Activated gamma-delta T cell (primary cell): ENCODE results near the gene GATA3.

ENCODE experiments used
- DNase-seq: peaks from one replicate; lab custom pipeline; 2025; lab: John Stamatoyannopoulos, UW

GATA3 gene

DNA sequence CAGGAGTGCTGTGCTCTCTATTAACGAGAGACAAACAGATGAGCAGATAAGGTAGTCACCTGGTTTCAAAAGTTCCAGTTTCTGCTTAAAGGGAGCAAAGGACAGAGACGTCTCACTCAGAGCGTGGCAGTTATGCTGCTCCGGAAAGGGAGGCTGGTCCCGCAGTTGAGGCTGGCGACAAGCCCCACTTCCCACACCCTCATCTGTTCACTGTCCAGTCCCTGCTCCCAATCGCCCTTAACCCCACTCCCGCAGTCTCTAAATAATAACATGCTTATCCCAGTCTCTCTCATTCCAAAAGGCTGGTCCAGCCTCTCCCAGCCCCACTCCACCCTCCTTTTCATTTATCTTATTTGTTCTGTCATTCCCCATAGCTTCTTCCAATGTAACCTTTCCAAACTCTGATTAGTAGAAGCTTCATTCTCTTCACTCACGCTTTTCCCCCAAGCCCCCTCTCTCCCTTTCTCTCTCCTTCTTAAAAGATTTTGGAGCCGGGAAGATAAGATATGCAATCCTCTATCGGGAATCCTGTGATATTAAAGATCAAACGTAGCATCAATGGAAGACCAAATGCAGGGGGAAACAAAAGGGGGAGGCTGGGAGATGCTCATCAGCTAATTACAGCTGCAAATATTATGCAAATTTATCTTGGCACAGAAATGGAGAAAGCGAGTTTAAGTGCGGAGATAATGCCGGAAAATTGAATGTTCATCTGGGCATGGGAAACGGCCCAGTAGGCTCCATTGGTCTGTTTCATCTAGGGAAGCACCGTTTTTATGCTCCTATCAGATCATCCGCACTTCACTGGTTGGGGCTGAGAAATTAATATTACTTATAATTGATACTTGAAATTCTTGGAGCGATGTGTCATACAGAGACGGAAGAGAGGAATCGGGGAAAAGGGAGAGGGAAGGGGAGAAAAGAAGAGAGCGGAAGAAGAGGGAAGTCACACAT lies 16.3 kb upstream of the GATA3 start:
- no peak for DNase-seq

GRCh38 chr10:8039321-8039881 lies 15.1 kb upstream of the GATA3 start:
- no peak for DNase-seq

- DNase-seq: no peak
These were observed 13.8 kb upstream of the GATA3 start for GRCh38 chr10:8040651-8041050.

GRCh38 chr10:8041284-8041991 lies 13.1 kb upstream of the GATA3 start:
- DNase-seq: no peak

DNA sequence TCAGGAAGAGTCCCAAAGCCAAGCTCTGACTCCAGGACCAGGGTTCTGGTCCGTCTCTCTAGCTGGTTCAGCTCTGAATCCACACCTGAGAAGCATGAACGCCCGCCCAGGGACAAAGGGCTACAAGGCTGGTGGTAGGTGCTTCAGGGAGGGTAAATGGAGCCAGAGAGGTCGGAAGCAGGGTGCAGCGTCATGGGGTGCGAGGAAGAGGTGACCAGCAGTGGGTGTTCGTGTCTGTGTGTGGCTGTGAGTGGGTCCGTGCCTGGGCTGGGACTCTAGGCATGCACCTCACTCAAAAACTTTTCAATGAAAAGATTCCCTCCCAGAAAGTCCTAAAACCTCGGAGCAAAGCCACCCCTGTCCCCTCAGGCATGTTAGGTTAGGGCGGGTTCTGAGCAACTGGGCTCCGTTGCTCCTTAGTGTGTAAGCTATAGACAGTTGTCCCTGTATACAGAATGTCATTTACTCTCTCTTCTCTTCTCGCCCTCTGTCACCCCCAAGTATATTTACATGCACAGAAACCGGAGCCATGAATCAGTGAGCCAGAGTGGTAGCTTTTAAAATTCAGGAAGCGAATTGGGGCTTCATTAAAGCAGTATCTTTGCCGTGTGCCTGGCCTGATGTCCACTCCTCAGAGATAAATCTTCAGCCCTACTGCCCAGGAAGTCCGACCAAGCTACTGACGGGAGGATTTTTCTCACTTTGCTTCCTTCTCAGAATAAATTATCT lies 12.3 kb upstream of the GATA3 start:
- DNase-seq: no peak

DNA sequence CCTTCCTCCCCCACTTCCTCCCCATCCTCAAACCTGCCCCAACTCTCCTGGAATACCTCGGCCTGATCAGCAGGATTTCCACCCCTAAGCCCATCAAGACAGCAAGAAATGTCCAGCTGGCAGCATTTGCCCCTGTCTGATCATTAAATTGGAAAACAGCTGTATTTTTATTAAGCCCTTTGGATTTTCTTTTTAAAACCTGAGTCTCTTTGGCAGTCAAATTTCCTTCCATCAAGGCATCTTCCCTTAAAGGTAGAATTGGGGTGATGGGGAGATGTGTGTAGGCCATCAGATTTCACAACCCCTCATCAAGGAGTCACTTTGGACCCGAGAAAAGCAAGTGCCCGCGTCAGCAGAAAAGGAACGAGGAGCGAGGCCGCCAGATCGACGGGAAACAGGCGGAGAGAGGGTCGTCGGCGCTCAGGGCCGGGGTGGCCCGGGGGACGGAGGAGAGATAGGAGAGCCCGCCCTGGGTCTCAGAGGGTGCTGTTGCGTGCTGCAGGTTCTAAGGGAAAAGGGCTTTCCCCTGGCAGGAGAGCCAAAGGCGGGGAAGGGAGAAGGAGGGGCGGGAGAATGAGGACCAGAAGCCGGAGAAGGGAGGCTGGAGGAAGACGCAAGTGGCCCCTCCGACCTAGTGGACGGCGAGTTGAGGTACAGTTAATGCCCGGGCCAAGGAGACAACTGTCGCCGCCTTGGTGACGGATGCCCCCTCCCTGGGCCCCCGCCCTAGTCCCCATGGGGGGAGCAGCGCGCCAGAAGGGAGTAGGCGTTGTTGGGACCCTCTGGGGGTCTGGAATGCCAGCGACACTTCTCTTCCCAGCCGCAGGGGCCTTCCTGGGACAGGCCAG lies 11.5 kb upstream of the GATA3 start:
- DNase-seq: no peak

DNA sequence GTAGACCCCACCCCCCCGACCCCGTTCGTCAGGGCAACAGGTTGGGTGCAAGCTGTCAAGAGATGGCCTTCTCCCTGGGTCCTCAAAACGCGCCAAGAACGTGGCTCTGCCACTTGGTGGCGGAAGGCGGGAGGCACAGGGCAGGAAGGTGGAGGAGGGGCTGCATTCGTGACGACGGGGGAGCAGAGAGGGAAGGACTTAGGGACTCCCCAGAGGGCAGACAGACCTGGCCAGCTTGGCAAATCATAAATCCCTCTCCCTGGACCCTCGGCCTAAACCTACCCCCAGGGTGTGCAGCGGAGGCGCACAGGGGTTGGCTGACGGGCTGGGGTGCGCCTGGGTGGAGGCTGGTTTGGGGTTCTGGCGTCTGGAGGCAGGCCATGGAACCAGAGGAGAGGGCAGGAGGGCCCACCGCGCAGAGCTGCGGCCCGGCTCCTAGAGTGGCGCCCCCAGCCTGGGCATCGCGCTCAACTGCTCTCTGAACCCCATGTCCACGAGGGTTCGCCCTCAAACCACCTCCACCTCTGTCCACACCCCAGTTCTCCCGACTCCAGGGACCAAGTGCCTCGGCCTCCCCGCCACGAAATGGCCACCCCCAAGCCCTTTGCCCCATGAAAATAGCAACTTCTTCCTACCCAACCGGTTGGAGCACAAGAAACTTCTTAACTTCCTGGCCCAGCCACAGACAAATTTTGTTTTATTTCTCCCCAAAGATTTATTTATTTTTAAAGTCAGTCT lies 10.8 kb upstream of the GATA3 start:
- no peak for DNase-seq

GRCh38 chr10:8044331-8044907 lies 10.1 kb upstream of the GATA3 start:
- no peak for DNase-seq

DNA sequence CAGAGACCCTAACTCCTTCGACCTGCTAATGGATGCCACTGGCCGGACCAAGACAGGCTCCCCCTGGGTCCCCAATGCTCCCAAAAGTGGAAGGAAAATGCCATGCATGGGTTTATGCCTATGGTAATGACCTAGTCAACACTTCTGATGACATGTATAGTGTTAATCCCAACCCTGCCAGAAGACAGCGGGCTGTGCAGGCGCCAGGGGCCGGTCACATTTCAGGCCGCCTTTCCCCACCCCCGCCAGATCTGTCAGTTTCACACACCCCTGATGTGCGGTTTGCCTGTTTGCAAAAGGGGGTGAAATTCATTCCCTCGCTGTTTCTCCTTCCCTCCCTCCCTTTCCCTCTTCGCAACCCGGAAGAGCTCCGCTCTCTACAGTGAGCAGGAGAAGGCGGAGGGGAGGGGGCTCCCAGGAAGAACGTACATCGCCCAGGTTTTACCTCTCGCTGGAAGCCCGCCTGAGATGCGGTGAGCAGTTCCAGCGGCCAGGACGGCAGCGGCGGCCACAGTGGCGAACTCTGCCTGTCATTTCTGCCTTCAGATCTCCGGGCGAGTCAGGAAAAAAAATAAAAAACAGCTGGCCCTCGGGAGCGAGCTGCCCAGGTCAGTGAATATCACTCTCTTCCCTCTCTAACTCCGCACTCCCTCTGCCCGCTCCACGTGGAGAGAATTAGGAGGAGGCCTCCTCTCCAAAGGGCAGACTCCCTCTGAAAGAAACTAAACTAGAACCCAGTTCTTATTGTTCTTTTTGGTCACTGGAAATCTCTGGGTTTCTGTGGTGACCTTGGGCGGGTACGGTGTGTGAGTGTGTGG lies 9.4 kb upstream of the GATA3 start:
- DNase-seq: no peak

- no peak for DNase-seq
These were observed 8.6 kb upstream of the GATA3 start for GRCh38 chr10:8045726-8046494.

GRCh38 chr10:8047452-8048280 lies 6.8 kb upstream of the GATA3 start:
- no peak for DNase-seq

DNA sequence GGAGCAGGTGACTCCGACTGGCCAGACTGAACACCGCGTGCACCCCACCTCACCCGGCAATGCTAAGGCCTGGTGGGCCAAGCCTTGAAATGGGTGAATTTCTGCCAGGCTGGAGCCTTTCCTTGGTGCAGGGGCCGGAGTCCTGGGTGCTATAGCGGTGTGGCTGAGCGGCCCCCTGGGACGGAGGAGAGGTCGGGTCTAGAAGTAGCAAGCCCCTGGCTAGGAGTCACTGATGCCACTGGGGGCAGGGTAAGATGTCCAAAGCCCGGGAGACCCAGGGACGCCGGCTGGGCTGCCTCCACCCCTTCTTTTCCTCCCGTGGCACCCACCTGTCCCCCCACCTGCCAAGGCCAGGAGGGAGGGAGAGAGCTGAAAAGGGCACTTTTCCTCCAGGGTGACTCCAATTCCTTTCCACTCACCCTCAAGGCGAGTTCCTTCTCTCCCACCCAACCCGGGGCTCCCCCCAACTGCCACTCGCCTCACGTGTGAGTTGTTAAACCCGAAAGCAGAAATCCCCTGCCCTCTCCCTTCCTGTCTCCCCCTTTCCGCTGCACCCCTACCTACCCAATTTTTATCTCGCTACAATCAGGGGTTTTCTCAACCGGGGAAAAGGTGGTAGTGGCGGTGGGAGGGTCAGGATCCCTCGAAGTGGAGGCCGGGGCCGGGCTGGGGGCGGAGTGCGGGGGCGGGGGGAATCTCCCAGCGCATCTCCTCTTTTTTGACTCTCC lies 6.0 kb upstream of the GATA3 start:
- DNase-seq: peak; percentile 39

- DNase-seq: no peak
These were observed 5.2 kb upstream of the GATA3 start for GRCh38 chr10:8049045-8049864.

- no peak for DNase-seq
These were observed 4.5 kb upstream of the GATA3 start for GRCh38 chr10:8049865-8050555.

- DNase-seq: peak; percentile 17
These were observed 3.9 kb upstream of the GATA3 start for GRCh38 chr10:8050556-8051108.
